Measurements from ENCODE around the gene ZNF418.
A peak's percentile ranks its signal among the peaks of the same experiment; 100 is the strongest.
"Not testable (repeated sequence)": the region's sequence is repeated elsewhere in the genome, so short reads cannot be mapped to it uniquely, and the experiment has no call there.

ZNF418 gene

GRCh38 chr19:57927587-57927986, 7.6 kb downstream of the ZNF418 start:
- DNase-seq (ENCODE audit: low spot score) = no peak
- Histone ChIP-seq H3K9me3 (ENCODE audit: severe bottlenecking) (peaks cover 34% of the 10 kb centered on the region), H3K36me3 (ENCODE audit: low read depth) (peaks cover 42% of the 10 kb centered on the region), H3K4me1 (ENCODE audit: insufficient read depth, poor library complexity, severe bottlenecking) (no peaks in the 10 kb centered on the region), H3K4me3 (ENCODE audit: severe bottlenecking) (no peak overlapping the region), H3K27me3 (ENCODE audit: insufficient read depth, poor library complexity, severe bottlenecking) (no peaks in the 10 kb centered on the region), H3K27ac (ENCODE audit: poor library complexity, severe bottlenecking) (no peak overlapping the region)
- no peak for TF ChIP-seq CTCF (IDR thresholded peaks at IDR 0.05; ENCODE audit: poor library complexity, severe bottlenecking)
- no peak for ATAC-seq (ENCODE audit: low read depth)

GRCh38 chr19:57916168-57916995, 18.8 kb downstream of the ZNF418 start, which contains the start of gene ZNF417:
Gene ZNF417, minus strand, starts transcription at chr19:57916592. Its CDS starts 181 bp downstream, at chr19:57916411.
- not testable (repeated sequence) for H3K9me3 ChIP-seq (ENCODE audit: severe bottlenecking); H3K36me3 ChIP-seq (ENCODE audit: low read depth)

GRCh38 chr19:57914531-57914930, 20.7 kb downstream of the ZNF418 start:
- H3K36me3 ChIP-seq (ENCODE audit: low read depth) = peaks cover 18% of the 10 kb centered on the region
- no peaks in the 10 kb centered on the region for H3K27me3 ChIP-seq (ENCODE audit: insufficient read depth, poor library complexity, severe bottlenecking)
- H3K4me1 ChIP-seq (ENCODE audit: insufficient read depth, poor library complexity, severe bottlenecking) = no peaks in the 10 kb centered on the region
- ATAC-seq (ENCODE audit: low read depth) (no peak), DNase-seq (ENCODE audit: low spot score) (no peak)
- TF ChIP-seq CTCF (IDR thresholded peaks at IDR 0.05; ENCODE audit: poor library complexity, severe bottlenecking) = no peak
- no peaks in the 10 kb centered on the region for H3K9me3 ChIP-seq (ENCODE audit: severe bottlenecking)
- H3K27ac ChIP-seq (ENCODE audit: poor library complexity, severe bottlenecking) = no peak overlapping the region
- no peak overlapping the region for H3K4me3 ChIP-seq (ENCODE audit: severe bottlenecking)

More at GRCh38 chr19:57916168-57916995, 18.8 kb downstream of the ZNF418 start, which contains the start of gene ZNF417:
- DNase-seq (ENCODE audit: low spot score) (peak; percentile 83), ATAC-seq (ENCODE audit: low read depth) (peak; percentile 99)
- H3K27me3 ChIP-seq (ENCODE audit: insufficient read depth, poor library complexity, severe bottlenecking); H3K4me1 ChIP-seq (ENCODE audit: insufficient read depth, poor library complexity, severe bottlenecking): not testable (repeated sequence)
- Histone ChIP-seq H3K27ac (ENCODE audit: poor library complexity, severe bottlenecking) (peak within 1 kb of the TSS; percentile 1), H3K4me3 (ENCODE audit: severe bottlenecking) (peak within 1 kb of the TSS; percentile 76)
- TF ChIP-seq CTCF (IDR thresholded peaks at IDR 0.05; ENCODE audit: poor library complexity, severe bottlenecking) = peak; percentile 42

- H3K4me3 ChIP-seq (ENCODE audit: severe bottlenecking) = no peak overlapping the region
- H3K4me1 ChIP-seq (ENCODE audit: insufficient read depth, poor library complexity, severe bottlenecking) = no peaks in the 10 kb centered on the region
- DNase-seq (ENCODE audit: low spot score) (no peak), ATAC-seq (ENCODE audit: low read depth) (no peak)
- H3K27ac ChIP-seq (ENCODE audit: poor library complexity, severe bottlenecking) = no peak overlapping the region
- H3K9me3 ChIP-seq (ENCODE audit: severe bottlenecking) = no peaks in the 10 kb centered on the region
- H3K27me3 ChIP-seq (ENCODE audit: insufficient read depth, poor library complexity, severe bottlenecking) = no peaks in the 10 kb centered on the region
- peaks cover 21% of the 10 kb centered on the region for H3K36me3 ChIP-seq (ENCODE audit: low read depth)
- TF ChIP-seq CTCF (IDR thresholded peaks at IDR 0.05; ENCODE audit: poor library complexity, severe bottlenecking) = no peak
These were observed 27.8 kb downstream of the ZNF418 start for GRCh38 chr19:57907394-57907793.

GRCh38 chr19:57905258-57905657, 29.9 kb downstream of the ZNF418 start:
- no peak overlapping the region for H3K4me3 ChIP-seq (ENCODE audit: severe bottlenecking)
- H3K27ac ChIP-seq (ENCODE audit: poor library complexity, severe bottlenecking) = no peak overlapping the region
- no peaks in the 10 kb centered on the region for H3K4me1 ChIP-seq (ENCODE audit: insufficient read depth, poor library complexity, severe bottlenecking)
- H3K36me3 ChIP-seq (ENCODE audit: low read depth) = peaks cover 7% of the 10 kb centered on the region
- ATAC-seq (ENCODE audit: low read depth) = no peak
- DNase-seq (ENCODE audit: low spot score) = no peak
- no peaks in the 10 kb centered on the region for H3K9me3 ChIP-seq (ENCODE audit: severe bottlenecking)
- no peak for TF ChIP-seq CTCF (IDR thresholded peaks at IDR 0.05; ENCODE audit: poor library complexity, severe bottlenecking)
- H3K27me3 ChIP-seq (ENCODE audit: insufficient read depth, poor library complexity, severe bottlenecking) = no peaks in the 10 kb centered on the region

All from RWPE2 (cell line).